ENCODE data around the gene GFOD1.

DNA sequence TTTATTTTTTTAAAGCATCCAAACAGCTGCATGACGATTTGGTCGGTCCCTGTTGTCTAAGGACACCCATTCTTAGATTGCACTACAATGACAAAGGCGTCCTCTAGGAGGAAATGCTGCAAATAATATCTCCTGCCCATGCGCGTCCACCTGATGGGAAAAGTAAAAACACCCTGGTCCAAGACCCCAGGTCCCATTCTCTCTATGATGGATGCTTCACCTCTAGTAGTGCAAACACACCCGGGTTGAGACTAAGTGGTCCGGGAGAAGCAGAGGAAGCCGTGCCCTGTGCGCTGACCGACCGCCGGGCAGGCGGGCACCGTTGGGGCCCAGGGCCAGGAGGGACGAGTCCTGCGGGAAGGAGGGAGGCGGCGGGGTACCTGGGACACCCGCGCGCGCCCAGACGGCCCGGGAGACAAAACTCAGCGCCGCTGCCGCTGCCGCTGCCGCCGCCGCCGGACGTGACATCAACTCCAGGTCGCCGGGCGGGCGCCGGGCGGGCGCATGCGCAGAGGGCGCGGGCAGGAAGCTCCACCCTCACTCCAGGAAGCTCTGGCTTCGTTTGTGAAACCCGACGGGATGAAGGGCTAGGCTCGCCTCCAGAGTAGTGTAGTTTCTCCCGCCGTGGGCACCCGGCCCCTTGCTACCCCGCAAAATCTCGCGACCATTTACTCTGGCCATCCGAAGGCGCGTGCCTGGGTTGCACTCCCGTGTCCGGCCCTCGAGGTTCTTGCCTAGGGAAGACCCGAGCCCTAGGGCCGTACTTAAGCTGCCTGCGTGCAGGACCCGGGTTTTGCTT lies 159.1 kb downstream of the GFOD1 start, which contains the start of gene TBC1D7:
- TF ChIP-seq, protein P1, sequence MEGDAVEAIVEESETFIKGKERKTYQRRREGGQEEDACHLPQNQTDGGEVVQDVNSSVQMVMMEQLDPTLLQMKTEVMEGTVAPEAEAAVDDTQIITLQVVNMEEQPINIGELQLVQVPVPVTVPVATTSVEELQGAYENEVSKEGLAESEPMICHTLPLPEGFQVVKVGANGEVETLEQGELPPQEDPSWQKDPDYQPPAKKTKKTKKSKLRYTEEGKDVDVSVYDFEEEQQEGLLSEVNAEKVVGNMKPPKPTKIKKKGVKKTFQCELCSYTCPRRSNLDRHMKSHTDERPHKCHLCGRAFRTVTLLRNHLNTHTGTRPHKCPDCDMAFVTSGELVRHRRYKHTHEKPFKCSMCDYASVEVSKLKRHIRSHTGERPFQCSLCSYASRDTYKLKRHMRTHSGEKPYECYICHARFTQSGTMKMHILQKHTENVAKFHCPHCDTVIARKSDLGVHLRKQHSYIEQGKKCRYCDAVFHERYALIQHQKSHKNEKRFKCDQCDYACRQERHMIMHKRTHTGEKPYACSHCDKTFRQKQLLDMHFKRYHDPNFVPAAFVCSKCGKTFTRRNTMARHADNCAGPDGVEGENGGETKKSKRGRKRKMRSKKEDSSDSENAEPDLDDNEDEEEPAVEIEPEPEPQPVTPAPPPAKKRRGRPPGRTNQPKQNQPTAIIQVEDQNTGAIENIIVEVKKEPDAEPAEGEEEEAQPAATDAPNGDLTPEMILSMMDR (conservative IDR thresholded peaks at IDR 0.05) = no peak
- no peak for TF ChIP-seq EZH2 (IDR thresholded peaks at IDR 0.05; ENCODE audit: low read depth)
